CD4-positive, alpha-beta T cell (primary cell): ENCODE results near the gene OR2H2. TPM values are rescaled to one million over a fixed set of nuclear protein-coding genes. Genes with fewer than 3 reads are reported as not detected.

Experiments
- ATAC-seq: fragments of 200-7000 bp; cut with Tn5 transposase; one replicate; pipeline ENCODE4 v1.10.0; 2022; ENCODE audit warnings: mild to moderate bottlenecking; ENCODE audit not compliant: poor library complexity
- CTCF ChIA-PET: fragments of 350-600 bp; sonication (Branson Sonifier 250); formaldehyde crosslinking; loops from one replicate; lab custom pipeline; 2021; ENCODE audit warnings: antibody characterized with exemption, inconsistent platforms; lab: Charles Lee
- POLR2A ChIA-PET: fragments of 350-600 bp; sonication (Branson Sonifier 250); formaldehyde crosslinking; loops from one replicate; lab custom pipeline; 2021; ENCODE audit warnings: antibody characterized with exemption, inconsistent platforms; lab: Charles Lee
- DNase-seq, 14 experiments: peaks; one replicate each; pipeline ENCODE4 v3.0.0-alpha.2; 2013 to 2020; ENCODE audit warnings: mixed read lengths in 2 of 14
- H3K27ac ChIP-seq, 2 donors: one replicate each; pipeline versions ENCODE4 v1.5.1 to v1.7.0; 2013; ENCODE audit warnings: low read length in 2 of 2, low read depth in 1 of 2, mild to moderate bottlenecking in 1 of 2
- H3K27me3 ChIP-seq, 2 experiments: 1 replicate in 1 of 2; 2 replicates in 1 of 2; pipeline versions ENCODE4 v1.6.1 to v1.7.0; 2013; ENCODE audit warnings: low read length in 2 of 2, control low read depth in 1 of 2, mild to moderate bottlenecking in 1 of 2, moderate library complexity in 1 of 2; ENCODE audit not compliant: insufficient read depth in 2 of 2, control insufficient read depth in 1 of 2
- H3K36me3 ChIP-seq: one replicate; pipeline ENCODE4 v1.6.1; 2013; ENCODE audit warnings: low read length, control low read depth; ENCODE audit not compliant: insufficient read depth
- H3K4me1 ChIP-seq: one replicate; pipeline ENCODE4 v1.6.1; 2013; ENCODE audit warnings: low read length, control low read depth; ENCODE audit not compliant: insufficient read depth
- H3K4me3 ChIP-seq: one replicate; pipeline ENCODE4 v1.5.1; 2013; ENCODE audit warnings: mild to moderate bottlenecking, low read length, moderate library complexity
- H3K9me3 ChIP-seq, 2 experiments: 1 replicate in 1 of 2; 2 replicates in 1 of 2; pipeline versions ENCODE4 v1.6.1 to v1.7.0; 2013; ENCODE audit warnings: low read length in 2 of 2, mild to moderate bottlenecking in 2 of 2, control low read depth in 1 of 2, moderate library complexity in 1 of 2; ENCODE audit not compliant: control insufficient read depth in 1 of 2, insufficient read depth in 1 of 2
- H3K27ac Mint-ChIP-seq: one replicate; pipeline ENCODE4 v1.8.0; 2020; ENCODE audit warnings: mixed read lengths
- H3K27me3 Mint-ChIP-seq: one replicate; pipeline ENCODE4 v1.8.0; 2021; ENCODE audit warnings: mixed read lengths
- H3K36me3 Mint-ChIP-seq: one replicate; pipeline ENCODE4 v1.8.0; 2021; ENCODE audit warnings: low read depth, mixed read lengths
- H3K4me1 Mint-ChIP-seq: one replicate; pipeline ENCODE4 v1.8.0; 2021; ENCODE audit warnings: low read depth, mixed read lengths
- H3K4me3 Mint-ChIP-seq: one replicate; pipeline ENCODE4 v1.8.0; 2020; ENCODE audit warnings: mild to moderate bottlenecking, mixed read lengths
- H3K9me3 Mint-ChIP-seq: one replicate; pipeline ENCODE4 v1.8.0; 2020; ENCODE audit warnings: mixed read lengths
- intact Hi-C, 2 experiments: fragments of 100-400 bp; cut with DNase I in 1 of 2; cut with micrococcal nuclease in 1 of 2; formaldehyde crosslinking; loops; one replicate each; pipeline versions ENCODE4 v1.15.1 to v1.9.0; 2023 to 2025; cut with DNase I, micrococcal nuclease
- total RNA-seq, 174 experiments: library from RNA in 2 of 174; stranded (reverse) in 2 of 174; gene quantifications; one replicate each; pipeline ENCODE4 v1.2.3 and lab custom pipeline; 2021 to 2026
- TF ChIP-seq, protein P1 (sequence below): fragments of 200-600 bp; IDR thresholded peaks from one replicate; pipeline ENCODE4 v1.8.0; 2022; ENCODE audit warnings: antibody characterized with exemption, mild to moderate bottlenecking

The OR2H2 gene
- total RNA-seq, 2 experiments from 2014 or later = not detected

DNA sequence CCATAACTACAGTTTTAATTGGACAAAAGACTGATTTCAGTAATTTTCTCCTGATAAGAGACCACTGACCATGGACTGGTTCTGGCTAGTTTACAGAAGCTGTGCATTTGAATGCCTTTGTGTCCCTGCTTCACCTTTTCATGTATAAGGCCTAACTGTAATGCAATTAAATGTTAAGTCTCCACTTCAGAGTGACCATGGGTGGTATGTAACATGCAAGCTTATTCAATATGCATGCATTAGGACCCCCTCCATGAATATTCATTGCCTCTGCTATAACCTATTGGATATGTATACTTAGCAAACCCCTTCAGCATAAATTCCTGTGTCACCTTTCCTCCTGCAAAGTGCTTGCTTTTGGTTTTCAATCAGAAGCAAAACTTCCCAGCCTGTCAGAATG lies 27.6 kb upstream of the OR2H2 start:
- intact Hi-C loops = no loop called here
- Histone ChIP-seq H3K9me3 (peaks cover 0 to 12% of the 10 kb centered on the region in 2 experiments), H3K36me3 (no peaks in the 10 kb centered on the region), H3K4me1 (peaks cover 16% of the 10 kb centered on the region), H3K27ac (no peak overlapping the region), H3K27me3 (peaks cover 39 to 61% of the 10 kb centered on the region in 2 experiments), H3K4me3 (no peak overlapping the region)
- ChIA-PET CTCF (no interaction called here), POLR2A (no interaction called here)
- ATAC-seq (no peak), DNase-seq (no peak)
- Mint-ChIP-seq H3K4me1 (peaks cover 16% of the 10 kb centered on the region), H3K9me3 (no peaks in the 10 kb centered on the region), H3K27me3 (peaks cover 89% of the 10 kb centered on the region), H3K27ac (no peak overlapping the region), H3K36me3 (no peaks in the 10 kb centered on the region), H3K4me3 (no peak overlapping the region)
- TF ChIP-seq, protein P1, sequence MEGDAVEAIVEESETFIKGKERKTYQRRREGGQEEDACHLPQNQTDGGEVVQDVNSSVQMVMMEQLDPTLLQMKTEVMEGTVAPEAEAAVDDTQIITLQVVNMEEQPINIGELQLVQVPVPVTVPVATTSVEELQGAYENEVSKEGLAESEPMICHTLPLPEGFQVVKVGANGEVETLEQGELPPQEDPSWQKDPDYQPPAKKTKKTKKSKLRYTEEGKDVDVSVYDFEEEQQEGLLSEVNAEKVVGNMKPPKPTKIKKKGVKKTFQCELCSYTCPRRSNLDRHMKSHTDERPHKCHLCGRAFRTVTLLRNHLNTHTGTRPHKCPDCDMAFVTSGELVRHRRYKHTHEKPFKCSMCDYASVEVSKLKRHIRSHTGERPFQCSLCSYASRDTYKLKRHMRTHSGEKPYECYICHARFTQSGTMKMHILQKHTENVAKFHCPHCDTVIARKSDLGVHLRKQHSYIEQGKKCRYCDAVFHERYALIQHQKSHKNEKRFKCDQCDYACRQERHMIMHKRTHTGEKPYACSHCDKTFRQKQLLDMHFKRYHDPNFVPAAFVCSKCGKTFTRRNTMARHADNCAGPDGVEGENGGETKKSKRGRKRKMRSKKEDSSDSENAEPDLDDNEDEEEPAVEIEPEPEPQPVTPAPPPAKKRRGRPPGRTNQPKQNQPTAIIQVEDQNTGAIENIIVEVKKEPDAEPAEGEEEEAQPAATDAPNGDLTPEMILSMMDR = no peak

DNA sequence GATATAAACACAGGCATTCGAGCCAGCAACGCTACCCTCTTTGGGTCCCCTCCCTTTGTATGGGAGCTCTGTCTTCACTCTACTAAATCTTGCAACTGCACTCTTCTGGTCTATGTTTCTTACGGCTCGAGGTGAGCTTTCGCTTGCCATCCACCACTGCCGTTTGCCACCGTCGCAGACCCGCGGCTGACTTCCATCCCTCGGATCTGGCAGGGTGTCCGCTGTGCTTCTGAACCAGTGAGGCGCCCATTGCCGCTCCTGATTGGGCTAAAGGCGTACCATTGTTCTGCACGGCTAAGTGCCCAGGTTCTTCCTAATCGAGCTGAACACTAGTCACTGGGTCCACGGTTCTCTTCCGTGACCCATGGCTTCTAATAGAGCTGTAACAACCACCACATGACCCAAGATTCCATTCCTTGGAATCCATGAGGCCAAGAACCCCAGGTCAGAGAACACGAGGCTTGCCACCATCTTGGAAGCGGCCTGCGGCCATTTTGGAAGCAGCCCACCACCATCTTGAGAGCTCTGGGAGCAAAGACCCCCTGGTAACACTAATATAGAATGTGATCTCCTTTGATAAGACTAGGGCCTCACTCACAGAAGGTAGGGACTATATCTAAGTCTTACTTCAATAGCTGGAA lies 26.4 kb upstream of the OR2H2 start:
- Mint-ChIP-seq H3K9me3 (no peaks in the 10 kb centered on the region), H3K36me3 (no peaks in the 10 kb centered on the region), H3K27ac (no peak overlapping the region), H3K4me1 (peaks cover 9% of the 10 kb centered on the region), H3K27me3 (peaks cover 89% of the 10 kb centered on the region), H3K4me3 (no peak overlapping the region)
- H3K4me3 ChIP-seq = no peak overlapping the region
- TF ChIP-seq, protein P1 = no peak
- H3K27ac ChIP-seq = no peak overlapping the region
- ATAC-seq = no peak
- peaks cover 34 to 50% of the 10 kb centered on the region in 2 experiments for H3K27me3 ChIP-seq
- CTCF ChIA-PET = no interaction called here
- intact Hi-C loops = no loop called here
- H3K4me1 ChIP-seq = peaks cover 6% of the 10 kb centered on the region
- H3K36me3 ChIP-seq = no peaks in the 10 kb centered on the region
- H3K9me3 ChIP-seq = peaks cover 0 to 5% of the 10 kb centered on the region in 2 experiments
- no peak for DNase-seq
- POLR2A ChIA-PET = no interaction called here

DNA sequence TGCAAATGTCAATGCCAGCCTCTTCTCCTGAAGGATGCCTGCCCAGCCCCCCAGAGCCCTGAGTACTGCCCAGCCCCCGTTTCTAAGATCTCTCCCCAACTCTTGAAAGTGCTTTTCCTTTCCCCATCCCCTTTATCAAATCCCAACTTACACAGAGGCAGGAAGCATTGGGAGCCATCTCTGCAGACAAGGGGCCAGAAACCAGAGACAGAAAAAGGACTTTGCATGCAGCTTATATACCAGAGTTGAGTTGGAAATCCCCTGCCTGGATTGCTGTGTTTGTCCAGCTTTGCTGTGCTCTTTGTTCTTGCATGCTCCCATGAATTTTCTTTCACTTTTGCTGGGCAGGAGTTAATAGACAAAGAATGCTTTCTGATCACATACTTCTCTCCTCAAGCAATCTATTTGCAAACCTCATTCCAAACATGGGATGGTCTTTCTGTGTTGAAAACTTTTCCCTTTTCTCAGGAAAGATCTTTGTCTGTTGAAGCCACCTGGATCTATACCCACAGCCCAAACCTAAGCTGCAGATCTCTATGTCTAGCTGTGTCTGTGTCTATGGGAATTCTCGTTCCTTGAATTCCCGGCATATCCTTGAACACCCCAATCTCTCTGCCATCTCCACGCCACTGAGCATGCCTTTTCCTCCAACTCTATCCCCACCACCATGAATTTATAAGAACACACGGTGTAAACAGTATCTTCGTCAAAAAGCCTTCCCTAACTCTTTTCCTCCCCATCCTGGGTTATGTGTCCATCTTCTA lies 25.2 kb upstream of the OR2H2 start, which contains the start of gene UBD:
UBD (minus strand) TSS at position 209 of the 764 bp plus-strand sequence; CDS start at position 178, 31 bp downstream.
- no peaks in the 10 kb centered on the region for H3K9me3 Mint-ChIP-seq
- peaks cover 80% of the 10 kb centered on the region for H3K27me3 Mint-ChIP-seq
- Histone ChIP-seq H3K4me3 (no peak within 1 kb of the TSS), H3K4me1 (no peaks in the 10 kb centered on the region), H3K9me3 (no peaks in the 10 kb centered on the region), H3K27ac (no peak within 1 kb of the TSS), H3K36me3 (no peaks in the 10 kb centered on the region), H3K27me3 (peaks cover 24 to 39% of the 10 kb centered on the region in 2 experiments)
- intact Hi-C loops = no loop called here
- H3K4me3 Mint-ChIP-seq = no peak within 1 kb of the TSS
- ATAC-seq (no peak), DNase-seq (no peak)
- H3K27ac Mint-ChIP-seq = no peak within 1 kb of the TSS
- TF ChIP-seq, protein P1 = no peak
- peaks cover 4% of the 10 kb centered on the region for H3K4me1 Mint-ChIP-seq
- H3K36me3 Mint-ChIP-seq = no peaks in the 10 kb centered on the region
- CTCF ChIA-PET = interaction anchor here (0.6 kb wide), 1 partner anchor 27 kb away, joined by 3 read pairs; no protein-coding TSS in a partner anchor
- POLR2A ChIA-PET = no interaction called here
